T-helper 2 cell treated with Interferon-gamma antibody and Interleukin-4, amounts not matched to agents 100 ng/mL and 5 ng/mL, for 36 hours (primary cell): ENCODE measurements around the gene A4GNT. TPM values are rescaled to one million over a fixed set of nuclear protein-coding genes. Genes with fewer than 3 reads are reported as not detected.
"Not testable (repeated sequence)": the region's sequence is repeated elsewhere in the genome, so short reads cannot be mapped to it uniquely, and the experiment has no call there.

ENCODE experiments used
- intact Hi-C: fragments of 100-400 bp; cut with micrococcal nuclease; formaldehyde crosslinking; loops from one replicate; pipeline ENCODE4 v1.15.1; 2023
- total RNA-seq: library from RNA; stranded (reverse); gene quantifications from 2 replicates; pipeline ENCODE4 v1.2.3, GENCODE V29; 2022

The A4GNT gene
- total RNA-seq, 1 donor from 2014 or later, result not detected

DNA sequence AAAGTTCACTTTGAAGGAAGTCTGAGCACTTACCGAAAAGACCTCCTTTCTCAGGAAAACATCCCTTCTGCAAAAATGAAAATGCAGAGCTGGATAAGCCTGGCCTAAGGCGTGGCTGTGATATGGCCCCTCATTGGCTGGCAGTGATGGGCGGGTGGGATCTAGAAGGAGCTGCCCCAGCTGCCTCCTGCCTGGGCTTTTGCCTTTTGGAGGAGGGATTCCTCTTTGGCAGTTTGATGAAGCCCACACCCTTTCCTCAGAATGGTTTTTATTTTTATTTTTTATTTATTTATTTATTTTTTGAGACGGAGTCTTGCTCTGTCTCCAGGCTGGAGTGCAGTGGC lies 12.8 kb downstream of the A4GNT start:
- intact Hi-C loops, result loop anchor here (1.0 to 5.0 kb wide), 2 partner anchors 37 to 51 kb away; no protein-coding TSS in a partner anchor

DNA sequence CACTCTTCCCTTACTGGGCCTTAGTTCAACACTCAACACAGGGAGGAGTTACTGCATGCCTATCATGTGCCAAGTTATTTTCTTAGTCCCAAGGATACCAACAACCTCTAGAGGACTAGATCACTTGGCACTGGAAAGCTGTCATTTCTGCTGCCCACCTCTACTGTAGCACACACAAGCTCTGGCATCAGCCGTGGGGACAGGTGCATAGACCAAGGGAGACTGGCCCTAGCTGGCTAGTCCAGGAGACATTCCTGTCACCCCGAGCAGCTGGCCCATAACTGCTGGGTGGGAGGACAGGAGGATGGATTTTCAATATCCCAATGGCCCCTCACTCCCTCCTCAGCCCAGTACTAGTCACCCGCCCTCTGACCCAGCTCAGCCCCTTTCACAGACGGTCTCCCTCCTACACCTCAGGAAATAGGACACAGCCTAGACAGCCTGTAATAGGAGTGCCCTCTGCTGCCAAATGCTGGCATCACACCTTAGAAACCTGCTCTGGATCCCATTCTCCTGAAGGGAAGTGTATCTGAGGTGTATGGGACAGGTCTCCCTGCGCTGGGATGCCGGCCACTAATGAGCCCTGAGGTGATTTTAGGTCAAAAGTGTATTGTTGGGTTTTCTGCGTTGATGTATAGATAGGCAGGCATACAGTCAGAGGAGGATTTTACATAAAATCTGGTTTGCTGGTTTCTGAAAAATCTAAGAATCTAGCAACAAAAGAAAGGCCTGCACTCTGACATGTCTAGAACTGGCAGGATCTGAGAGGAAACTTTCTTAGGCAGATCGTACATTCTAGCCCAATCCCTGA lies 13.4 kb downstream of the A4GNT start:
- intact Hi-C loops, result loop anchor here (1.0 to 5.0 kb wide), 2 partner anchors 37 to 51 kb away; no protein-coding TSS in a partner anchor

DNA sequence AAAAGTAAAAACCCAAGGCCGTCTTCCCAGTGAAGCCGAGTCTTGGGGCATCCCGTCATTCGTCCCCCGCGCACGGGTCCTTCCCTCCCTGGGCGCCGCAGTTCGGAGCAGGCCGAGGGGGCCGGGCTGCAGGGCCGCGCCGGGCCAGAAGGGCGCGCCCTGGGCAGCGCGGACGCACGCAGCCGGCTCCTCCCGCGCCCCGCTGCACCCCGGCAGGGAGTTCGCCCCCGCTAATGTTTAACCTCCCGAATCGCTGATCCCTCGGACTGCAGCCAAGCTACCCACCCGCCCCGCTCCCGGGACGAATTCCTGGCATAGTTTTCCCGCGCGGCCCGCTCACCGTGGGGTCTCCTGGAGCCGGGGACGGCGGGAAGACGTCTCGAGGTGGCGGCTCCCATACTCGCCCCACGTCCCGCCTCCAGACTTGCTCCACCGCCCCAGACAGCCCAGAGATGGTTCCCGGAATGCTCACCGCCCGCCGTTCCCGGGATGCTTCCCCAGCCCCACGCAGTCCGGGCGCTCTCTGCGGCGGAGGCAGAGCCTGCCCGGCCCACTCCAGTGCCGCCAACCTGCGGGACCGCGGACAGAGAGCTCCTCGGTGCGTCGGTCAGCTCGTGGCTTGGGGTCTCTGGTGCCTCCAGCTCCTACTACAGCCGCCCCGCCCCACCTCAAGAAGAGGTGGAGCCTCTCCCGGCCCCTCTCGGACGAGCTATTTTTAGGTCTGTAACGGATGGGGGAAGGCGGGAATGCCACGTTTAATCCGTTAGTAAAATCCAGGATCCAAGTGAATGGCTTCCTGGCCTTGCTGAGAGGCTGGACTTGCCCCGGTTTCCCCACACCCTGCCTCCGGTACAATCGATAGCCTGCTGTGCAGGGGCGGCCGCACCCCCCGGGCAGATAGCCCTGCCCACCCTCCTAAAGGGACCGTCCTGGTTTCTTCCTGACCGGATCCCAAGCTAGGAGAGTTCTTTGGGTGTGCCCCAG lies 16.9 kb downstream of the A4GNT start, which contains the start of gene DZIP1L:
DZIP1L (minus strand) TSS at position 621 of the 984 bp plus-strand sequence. CDS start 11,637 bp downstream, outside the sequence.
- intact Hi-C loops, result loop anchor here (5.0 kb wide), 1 partner anchor 33 kb away; no protein-coding TSS in a partner anchor

DNA sequence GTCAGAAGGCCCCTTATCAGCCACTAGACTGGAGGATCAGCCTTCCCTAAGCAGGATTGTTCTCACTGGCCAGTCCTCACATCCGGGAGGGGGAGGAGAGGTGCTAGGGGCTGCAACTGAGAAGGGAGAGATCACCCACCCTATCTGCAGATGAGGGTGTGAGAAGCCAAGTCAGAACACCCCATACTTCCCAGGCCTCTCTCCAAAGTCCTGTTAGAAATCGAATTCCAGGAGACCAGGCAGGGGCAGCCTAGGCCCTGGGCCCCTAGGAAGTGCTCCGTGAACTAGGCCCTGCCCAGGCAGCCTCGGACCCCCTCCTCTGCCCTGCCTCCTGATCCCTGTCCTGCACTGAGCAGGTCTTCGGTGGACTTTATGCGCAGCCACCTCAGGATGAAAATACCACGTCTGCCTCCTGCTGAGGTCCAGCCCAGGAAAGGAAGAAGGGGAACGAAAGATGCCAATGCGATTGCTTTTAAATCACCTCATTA lies 17.7 kb downstream of the A4GNT start:
- intact Hi-C loops, result no loop called here

DNA sequence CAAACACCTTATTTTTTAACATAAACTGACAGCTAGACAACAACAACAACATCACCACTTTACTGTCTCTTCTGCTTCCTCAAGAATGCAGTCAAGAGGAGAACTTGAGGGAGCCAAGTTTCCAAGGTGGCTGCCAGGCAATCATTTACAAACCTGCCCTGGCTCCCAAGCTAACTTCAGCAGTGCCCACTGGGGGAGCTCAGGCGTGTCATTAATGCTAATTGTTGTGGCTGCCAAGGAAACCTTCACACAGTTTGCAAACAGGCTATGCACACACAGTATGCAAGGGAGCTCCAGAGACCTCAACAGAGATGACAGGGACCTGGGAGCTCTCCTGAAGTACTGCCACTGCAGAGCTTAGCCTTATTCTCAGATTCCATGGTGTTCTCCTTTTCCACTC lies 18.9 kb downstream of the A4GNT start:
- intact Hi-C loops, result no loop called here

DNA sequence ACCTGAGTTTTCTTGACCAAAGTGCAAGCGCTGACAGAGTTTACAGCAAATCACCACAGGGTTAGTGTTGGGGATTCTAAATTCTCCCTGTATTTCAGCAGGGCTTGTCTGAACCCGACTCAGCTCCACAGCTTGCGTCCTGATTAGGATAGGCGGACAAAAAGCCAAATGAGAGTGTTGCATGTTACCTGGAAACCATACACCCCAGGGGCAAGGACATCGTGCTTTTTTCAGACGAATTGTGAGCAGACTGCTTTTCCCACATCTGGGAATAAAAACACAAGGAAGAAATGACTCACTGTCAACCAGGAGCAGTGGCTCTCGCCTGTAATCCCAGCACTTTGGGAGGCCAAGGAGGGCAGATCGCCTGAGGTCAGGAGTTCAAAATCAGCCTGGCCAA lies 19.8 kb downstream of the A4GNT start:
- intact Hi-C loops, result no loop called here

DNA sequence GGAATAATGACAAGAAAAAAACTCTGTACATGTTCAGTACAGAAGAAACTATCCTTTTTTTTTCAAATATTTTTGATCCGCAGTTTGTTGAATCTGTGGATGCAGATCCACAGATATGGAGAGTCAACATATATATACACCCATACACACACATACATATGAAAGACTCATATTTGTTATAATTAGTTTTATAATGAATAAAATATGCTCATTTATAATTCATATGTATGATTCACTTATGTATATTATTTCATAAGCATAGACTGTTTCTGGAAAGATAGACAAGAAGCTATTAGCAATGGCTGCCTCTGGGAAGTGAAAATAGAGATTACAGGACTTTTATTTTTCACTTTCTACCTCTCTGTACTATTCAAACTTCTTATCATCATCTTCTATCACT lies 26.6 kb downstream of the A4GNT start:
- intact Hi-C loops, result no loop called here

DNA sequence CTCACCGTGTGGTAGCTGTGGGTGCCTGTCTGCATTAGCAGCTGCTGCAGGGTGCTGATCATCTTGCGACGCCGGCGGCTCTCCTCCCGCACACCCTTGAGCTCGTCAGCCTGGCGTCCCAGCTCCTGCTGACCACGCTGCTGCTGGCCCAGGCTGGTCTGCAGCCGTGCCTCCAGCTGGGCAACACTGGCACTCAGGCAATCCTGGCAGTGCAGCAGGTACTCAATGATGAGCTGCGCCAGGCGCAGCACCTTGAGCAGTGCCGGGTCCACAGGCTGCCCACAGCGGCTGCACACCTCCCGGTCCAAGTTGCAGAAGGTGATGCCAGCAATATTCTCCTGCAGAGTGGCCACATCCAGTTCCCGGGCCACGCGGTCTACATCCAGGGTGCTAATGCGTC lies 28.7 kb downstream of the A4GNT start:
- intact Hi-C loops, result no loop called here

DNA sequence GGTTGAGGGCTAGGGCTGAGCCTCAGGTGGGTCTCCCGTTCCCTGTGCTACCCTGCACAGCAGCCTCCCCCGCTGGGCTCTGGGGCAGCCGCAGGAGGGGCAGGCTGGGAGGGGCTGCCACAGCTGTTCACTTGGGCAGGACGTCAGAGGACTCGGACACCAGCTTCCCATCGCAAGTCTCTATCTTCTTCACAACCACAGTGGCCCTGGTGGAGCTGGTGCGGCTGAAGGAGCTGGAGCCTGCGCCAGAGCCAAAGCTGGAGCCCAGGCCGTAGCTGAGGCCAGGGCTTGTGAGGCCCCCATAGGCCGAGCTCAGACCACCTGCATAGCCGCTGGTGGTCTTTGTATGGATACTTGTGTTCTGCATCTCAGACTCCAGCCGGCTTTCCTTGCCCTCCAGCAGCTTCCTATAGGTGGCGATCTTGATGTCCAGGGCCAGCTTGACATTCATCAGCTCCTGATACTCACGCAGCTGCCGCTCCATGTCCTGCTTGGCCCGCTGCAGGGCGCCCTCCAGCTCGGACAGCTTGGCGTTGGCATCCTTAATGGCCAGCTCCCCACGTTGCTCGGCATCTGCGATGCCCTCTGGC lies 30.7 kb downstream of the A4GNT start:
- intact Hi-C loops, result not testable (repeated sequence)

DNA sequence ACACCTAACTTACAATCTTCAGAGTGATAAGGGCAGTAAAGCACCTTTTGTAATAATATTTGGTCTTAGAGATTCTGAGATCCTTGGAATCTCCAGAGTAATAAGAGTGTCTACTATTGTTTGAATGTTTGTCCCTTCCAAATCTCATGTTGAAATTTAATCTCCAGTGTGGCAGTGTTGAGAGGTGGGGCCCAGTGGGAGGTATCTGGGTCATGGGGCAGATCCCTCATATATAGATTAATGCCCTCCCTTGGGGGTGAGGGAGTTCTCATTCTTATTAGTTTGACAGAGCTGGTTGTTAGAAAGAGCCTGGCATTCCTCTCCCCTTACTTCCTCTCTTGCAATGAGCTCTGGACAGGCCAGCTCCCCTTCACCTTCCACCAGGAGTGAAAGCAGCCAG lies 32.8 kb downstream of the A4GNT start:
- intact Hi-C loops, result no loop called here

DNA sequence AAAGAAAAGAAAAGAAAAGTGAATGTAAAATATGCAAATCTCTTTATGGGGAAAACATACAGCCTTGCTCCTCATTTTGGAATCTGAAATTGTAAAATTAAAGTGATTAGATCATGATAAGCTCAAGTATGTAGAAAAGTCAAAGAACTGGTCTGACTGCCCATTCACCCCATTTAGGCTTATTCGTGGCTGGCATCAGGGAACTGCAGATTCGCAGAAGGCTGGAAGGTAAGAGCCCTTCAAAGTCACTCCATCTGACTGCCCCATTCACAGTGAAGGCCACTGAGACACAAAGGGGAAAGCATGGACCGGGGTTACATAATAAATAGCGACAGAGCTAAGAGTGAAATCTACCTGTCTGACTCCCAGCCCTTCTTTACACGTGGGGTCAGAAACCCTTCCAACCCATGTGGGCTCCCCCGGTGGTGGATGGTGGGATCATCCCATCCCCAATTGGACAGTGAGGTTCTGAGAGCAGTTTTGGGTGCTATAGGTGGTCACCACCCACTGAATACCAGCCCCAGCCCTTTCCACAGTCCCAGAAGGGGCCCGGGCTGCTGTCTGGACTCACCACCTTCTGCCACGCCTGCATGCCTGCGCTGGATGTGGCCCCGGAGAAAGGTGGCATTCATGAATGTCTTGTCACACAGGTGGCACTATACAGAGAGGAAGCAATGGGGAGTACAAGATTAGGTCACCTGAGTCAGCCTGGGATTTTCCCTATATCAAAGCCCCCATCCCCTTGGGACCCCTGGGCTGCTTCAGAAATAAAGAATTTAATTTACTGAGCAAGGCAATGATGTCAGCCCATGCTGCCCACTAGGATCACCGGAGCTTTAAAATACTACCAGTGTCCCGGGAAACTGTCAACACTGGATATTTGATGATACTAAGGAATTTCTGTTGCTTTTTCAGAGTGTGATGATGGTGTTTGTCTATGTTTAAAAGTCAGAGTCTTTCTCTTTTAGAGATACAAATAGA lies 34.7 kb downstream of the A4GNT start:
- intact Hi-C loops, result no loop called here

DNA sequence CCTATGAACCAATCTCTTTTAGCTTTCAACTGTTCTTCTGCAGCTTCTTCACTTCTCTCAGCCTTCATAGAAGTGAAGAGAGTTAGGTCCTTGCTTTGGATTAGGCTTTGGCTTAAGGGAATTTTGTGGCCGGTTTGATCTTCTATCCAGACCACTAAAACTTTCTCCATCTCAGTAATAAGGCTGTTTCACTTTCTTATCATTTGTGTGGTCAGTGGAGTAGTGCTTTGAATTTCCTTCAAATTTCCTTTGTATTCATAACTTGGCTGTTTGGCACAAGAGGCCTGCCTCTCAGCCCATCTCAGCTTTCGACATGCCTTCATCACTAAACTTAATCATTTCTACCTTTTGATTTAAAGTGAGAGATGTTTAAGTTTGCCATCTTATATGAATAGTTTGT lies 38.5 kb downstream of the A4GNT start:
- intact Hi-C loops, result no loop called here

DNA sequence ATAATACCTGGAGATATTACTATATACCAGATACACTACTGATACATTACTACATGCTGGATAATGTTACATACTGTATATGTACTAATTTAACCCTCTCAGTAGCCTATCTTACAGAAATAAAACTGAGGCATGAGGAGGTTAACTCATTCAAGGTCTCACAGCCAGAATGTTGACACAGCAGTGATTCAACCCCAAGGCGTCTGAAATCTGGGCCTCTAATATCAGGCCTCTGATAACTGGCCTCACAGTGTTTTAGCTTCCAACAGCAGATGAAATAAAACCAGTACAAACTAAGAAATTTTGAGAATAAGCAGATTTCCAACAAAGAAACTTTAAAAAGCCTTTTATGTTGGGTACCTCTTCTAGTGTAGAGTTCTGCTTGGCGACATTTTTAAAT lies 40.2 kb downstream of the A4GNT start:
- intact Hi-C loops, result no loop called here

DNA sequence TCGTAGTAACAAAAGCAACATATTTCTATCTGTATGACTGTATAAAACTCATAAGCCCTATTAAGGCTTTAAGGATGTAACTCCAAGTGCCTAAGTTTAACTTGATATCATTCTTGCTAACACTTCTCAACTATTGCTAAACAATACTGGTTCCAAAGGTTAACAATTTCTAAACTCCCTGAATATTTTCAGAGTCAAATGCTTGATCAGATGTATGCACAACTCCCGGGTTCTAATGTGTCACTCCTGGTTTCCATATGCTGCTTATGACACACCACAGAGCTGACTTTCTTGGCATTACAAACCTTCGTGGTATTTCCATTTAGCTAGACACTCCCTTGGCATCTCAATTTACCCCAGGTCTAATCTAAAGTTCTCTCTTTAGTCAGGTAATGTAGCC lies 43.1 kb downstream of the A4GNT start:
- intact Hi-C loops, result no loop called here

DNA sequence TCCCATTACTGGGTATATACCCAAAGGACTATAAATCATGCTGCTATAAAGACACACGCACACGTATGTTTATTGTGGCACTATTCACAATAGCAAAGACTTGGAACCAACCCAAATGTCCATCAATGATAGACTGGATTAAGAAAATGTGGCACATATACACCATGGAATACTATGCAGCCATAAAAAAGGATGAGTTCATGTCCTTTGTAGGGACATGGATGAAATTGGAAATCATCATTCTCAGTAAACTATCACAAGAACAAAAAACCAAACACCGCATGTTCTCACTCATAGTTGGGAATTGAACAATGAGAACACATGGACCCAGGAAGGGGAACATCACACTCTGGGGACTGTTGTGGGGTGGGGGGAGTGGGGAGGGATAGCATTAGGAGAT lies 46.4 kb downstream of the A4GNT start:
- intact Hi-C loops, result not testable (repeated sequence)

DNA sequence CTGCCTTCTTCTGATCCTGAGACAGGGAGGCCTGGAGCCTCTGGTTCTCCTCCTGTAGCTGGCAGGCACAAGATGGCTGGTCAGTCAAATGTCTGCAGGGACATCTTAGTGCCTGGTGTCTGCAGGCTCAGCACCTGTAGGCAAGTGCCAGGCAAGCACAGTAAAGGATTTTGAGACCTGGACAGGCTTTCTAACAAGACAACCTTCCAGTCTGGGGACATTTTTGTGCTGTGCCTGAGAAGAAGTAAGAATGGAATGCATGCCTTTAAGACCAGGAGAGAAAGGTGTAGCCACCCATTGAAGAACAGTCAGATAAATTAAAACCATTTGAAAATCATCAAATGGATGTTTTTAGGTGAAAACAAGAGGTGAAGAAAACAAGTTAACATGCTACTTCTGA lies 48.0 kb downstream of the A4GNT start:
- intact Hi-C loops, result loop anchor here (5.0 kb wide), 1 partner anchor 33 kb away; the partner anchor contains the start of gene DZIP1L

DNA sequence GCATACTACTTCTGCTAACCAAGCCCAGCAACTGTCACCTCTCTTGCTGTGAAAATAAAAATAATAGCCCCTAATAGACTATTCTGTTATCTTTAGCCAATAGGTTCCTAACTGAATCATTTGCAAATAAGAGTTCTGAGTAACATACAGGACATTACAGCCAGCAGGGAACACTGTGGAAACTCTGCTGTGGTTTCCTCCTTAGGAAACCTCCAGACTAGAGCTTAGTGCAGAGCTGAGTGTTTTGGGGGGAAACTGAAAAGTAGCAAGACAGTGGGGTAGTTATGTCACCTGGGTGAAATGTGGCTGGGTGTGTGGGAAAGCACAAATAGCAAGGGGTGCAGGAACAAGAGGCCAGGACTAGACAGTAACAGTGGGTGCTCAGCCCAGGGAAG lies 49.2 kb downstream of the A4GNT start:
- intact Hi-C loops, result loop anchor here (5.0 kb wide), 1 partner anchor 34 kb away; the partner anchor contains the start of gene DZIP1L

DNA sequence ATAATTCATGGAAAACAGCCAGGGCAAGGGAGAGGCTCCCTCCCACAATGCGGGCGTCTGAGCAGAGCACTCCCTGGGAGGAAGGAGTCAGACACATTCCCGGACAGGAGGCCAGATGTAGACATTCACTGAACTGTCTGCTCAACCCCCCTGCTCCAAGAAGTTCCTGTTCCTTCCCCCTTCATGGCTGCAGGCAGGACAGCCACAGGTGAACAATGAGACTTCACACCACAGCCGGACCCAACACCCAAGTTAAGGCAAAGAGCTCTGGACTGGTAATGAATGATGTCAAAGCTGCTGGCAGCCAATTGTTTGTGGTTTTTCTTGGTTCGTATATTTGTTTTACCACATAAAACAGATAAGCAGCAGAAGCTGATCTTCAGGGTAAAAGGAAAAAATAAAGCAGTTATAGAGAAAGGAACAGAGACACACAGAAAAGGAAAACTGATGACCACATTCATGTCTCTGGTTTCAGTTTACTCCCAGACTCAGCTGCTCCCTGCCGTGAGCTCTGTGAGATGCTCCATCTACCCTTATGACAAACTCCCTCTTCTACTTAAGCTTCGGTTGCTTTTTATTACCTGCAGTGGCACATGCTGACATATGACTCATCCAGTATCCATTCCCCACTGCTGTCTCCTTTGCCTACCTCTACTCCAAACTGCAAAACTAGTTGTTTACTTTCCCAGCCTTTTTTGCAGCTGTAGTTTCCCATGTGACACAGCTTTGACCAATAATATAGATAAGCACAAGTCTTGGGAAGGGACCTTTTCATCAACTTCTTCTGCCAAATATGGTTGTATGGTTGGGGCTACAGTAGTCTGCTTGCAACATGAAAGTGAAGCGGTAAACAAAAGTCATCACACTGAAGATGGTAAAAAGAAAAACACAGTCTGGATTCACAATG lies 49.9 kb downstream of the A4GNT start:
- intact Hi-C loops, result loop anchor here (5.0 kb wide), 1 partner anchor 35 kb away; the partner anchor contains the start of gene DZIP1L
